Loucy (cell line): ENCODE measurements around the gene HSPG2.

Source experiments
- H2AFZ ChIP-seq: fragments of 200-600 bp; sonication (generic); 2 replicates; pipeline ENCODE4 v1.6.0; 2016; ENCODE audit warnings: antibody characterized with exemption, mild to moderate bottlenecking, low read length, moderate library complexity
- H3F3A ChIP-seq: fragments of 200-600 bp; 2 replicates; pipeline ENCODE4 v1.6.0; 2016; ENCODE audit warnings: antibody characterized with exemption, low read depth, mild to moderate bottlenecking
- H3K27me3 ChIP-seq: fragments of 200-600 bp; sonication (generic); 2 replicates; pipeline ENCODE4 v1.6.1; 2014; ENCODE audit warnings: low read length, mild to moderate bottlenecking; ENCODE audit not compliant: insufficient read depth, poor library complexity, severe bottlenecking
- H3K36me3 ChIP-seq: fragments of 200-600 bp; sonication (generic); 2 replicates; pipeline ENCODE4 v1.6.1; 2016; ENCODE audit warnings: low read length; ENCODE audit not compliant: insufficient read depth
- H3K4me1 ChIP-seq: fragments of 200-600 bp; sonication (generic); 2 replicates; pipeline ENCODE4 v1.5.1; 2014; ENCODE audit warnings: low read length, mild to moderate bottlenecking; ENCODE audit not compliant: insufficient read depth, poor library complexity, severe bottlenecking
- H3K4me2 ChIP-seq: fragments of 200-600 bp; sonication (generic); 2 replicates; pipeline ENCODE4 v1.6.0; 2014; ENCODE audit warnings: antibody characterized with exemption, low read length, low read depth, mild to moderate bottlenecking; ENCODE audit not compliant: poor library complexity, severe bottlenecking
- H3K4me3 ChIP-seq: fragments of 200-600 bp; sonication (generic); 2 replicates; pipeline ENCODE4 v1.5.1; 2014; ENCODE audit warnings: low read length, mild to moderate bottlenecking, mixed read lengths; ENCODE audit not compliant: poor library complexity, severe bottlenecking
- H3K79me2 ChIP-seq: fragments of 200-600 bp; sonication (generic); 2 replicates; pipeline ENCODE4 v1.6.1; 2014; ENCODE audit warnings: low read length; ENCODE audit not compliant: insufficient read depth
- H3K9ac ChIP-seq: fragments of 200-600 bp; sonication (generic); 2 replicates; pipeline ENCODE4 v1.6.0; 2014; ENCODE audit warnings: mild to moderate bottlenecking, low read depth, low read length, moderate library complexity; ENCODE audit not compliant: poor library complexity, severe bottlenecking
- H3K9me2 ChIP-seq: fragments of 200-600 bp; sonication (generic); replicated peaks from 2 replicates; pipeline ENCODE4 v1.6.1; 2016; ENCODE audit warnings: low read depth, low read length, mixed read lengths
- H3K9me3 ChIP-seq: fragments of 200-600 bp; sonication (generic); 2 replicates; pipeline ENCODE4 v1.6.1; 2014; ENCODE audit warnings: mild to moderate bottlenecking, antibody characterized with exemption, low read length, low read depth; ENCODE audit not compliant: insufficient read depth
- H4K20me1 ChIP-seq: fragments of 200-600 bp; sonication (generic); 2 replicates; pipeline ENCODE4 v1.6.0; 2014; ENCODE audit warnings: antibody characterized with exemption, low read length, mild to moderate bottlenecking; ENCODE audit not compliant: insufficient read depth, poor library complexity, severe bottlenecking
- CTCF ChIP-seq: fragments of 200-600 bp; sonication (generic); conservative IDR thresholded peaks from 2 replicates; pipeline ENCODE4 v1.5.1; 2014; ENCODE audit warnings: mild to moderate bottlenecking, antibody characterized with exemption, low read length
- EZH2phosphoT487 ChIP-seq: fragments of 200-600 bp; IDR thresholded peaks from 2 replicates; pipeline ENCODE4 v1.6.1; 2018; ENCODE audit warnings: antibody characterized with exemption, mild to moderate bottlenecking, moderate library complexity, borderline replicate concordance

Gene HSPG2

GRCh38 chr1:21942464-21942863 is 5.4 kb upstream of the HSPG2 start:
- no peaks in the 10 kb centered on the region for H3K36me3 ChIP-seq
- no peaks in the 10 kb centered on the region for H3K9me3 ChIP-seq
- H3K27me3 ChIP-seq: no peaks in the 10 kb centered on the region
- TF ChIP-seq EZH2phosphoT487 (no peak), CTCF (no peak)
- H3K9me2 ChIP-seq: no peaks in the 10 kb centered on the region
- no peaks in the 10 kb centered on the region for H3K4me1 ChIP-seq
- no peak overlapping the region for H3K4me2 ChIP-seq
- no peak overlapping the region for H3K9ac ChIP-seq
- no peak overlapping the region for H3K4me3 ChIP-seq
- H3K79me2 ChIP-seq: no peaks in the 10 kb centered on the region
- H4K20me1 ChIP-seq: no peaks in the 10 kb centered on the region
- H3F3A ChIP-seq: no peaks in the 10 kb centered on the region
- no peak overlapping the region for H2AFZ ChIP-seq

- H3K79me2 ChIP-seq: no peaks in the 10 kb centered on the region
- H3K27me3 ChIP-seq: no peaks in the 10 kb centered on the region
- H3F3A ChIP-seq: no peaks in the 10 kb centered on the region
- H2AFZ ChIP-seq: no peak overlapping the region
- H3K9ac ChIP-seq: no peak overlapping the region
- no peak overlapping the region for H3K4me2 ChIP-seq
- no peaks in the 10 kb centered on the region for H4K20me1 ChIP-seq
- no peak overlapping the region for H3K4me3 ChIP-seq
- H3K9me3 ChIP-seq: no peaks in the 10 kb centered on the region
- no peaks in the 10 kb centered on the region for H3K36me3 ChIP-seq
- H3K4me1 ChIP-seq: no peaks in the 10 kb centered on the region
- H3K9me2 ChIP-seq: no peaks in the 10 kb centered on the region
- TF ChIP-seq CTCF (no peak), EZH2phosphoT487 (no peak)
Observed at GRCh38 chr1:21941370-21941769, 4.3 kb upstream of the HSPG2 start.

GRCh38 chr1:21940492-21940891 is 3.4 kb upstream of the HSPG2 start:
- H3K4me3 ChIP-seq: no peak overlapping the region
- H3K9me2 ChIP-seq: no peaks in the 10 kb centered on the region
- no peaks in the 10 kb centered on the region for H4K20me1 ChIP-seq
- H3K27me3 ChIP-seq: no peaks in the 10 kb centered on the region
- no peak overlapping the region for H2AFZ ChIP-seq
- TF ChIP-seq CTCF: no peak
- no peak for TF ChIP-seq EZH2phosphoT487
- no peaks in the 10 kb centered on the region for H3K9me3 ChIP-seq
- H3K9ac ChIP-seq: no peak overlapping the region
- H3K36me3 ChIP-seq: no peaks in the 10 kb centered on the region
- H3K4me2 ChIP-seq: no peak overlapping the region
- no peaks in the 10 kb centered on the region for H3K4me1 ChIP-seq
- H3F3A ChIP-seq: no peaks in the 10 kb centered on the region
- H3K79me2 ChIP-seq: no peaks in the 10 kb centered on the region
